ENCODE data around the gene SEMA4G.

DNA sequence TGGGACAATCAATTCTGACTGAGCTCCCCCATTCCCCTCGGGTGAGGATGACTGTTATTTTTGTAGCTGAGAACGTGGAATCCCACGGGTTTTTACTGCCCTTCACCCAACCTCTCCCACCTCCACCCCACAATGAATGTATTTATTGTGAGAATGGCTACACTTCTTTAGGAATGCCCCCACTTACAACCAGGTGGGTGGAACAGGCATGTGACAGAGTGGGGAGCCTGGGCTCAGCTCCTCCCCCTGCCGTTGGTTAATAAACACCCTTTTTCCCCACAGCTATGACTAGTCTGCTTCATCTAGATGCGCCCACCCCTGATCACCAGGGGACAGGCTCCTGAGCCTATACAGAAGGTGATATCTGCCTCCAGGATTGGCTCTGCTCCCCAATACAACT is 16.0 kb downstream of the SEMA4G start:
- TF ChIP-seq TAF1 (IDR thresholded peaks at IDR 0.05; ENCODE audit: low read depth), result no peak
- TF ChIP-seq CREB1 (IDR thresholded peaks at IDR 0.05; ENCODE audit: low read depth), result no peak
- no peak for TF ChIP-seq CEBPB (IDR thresholded peaks at IDR 0.05)
- TF ChIP-seq, protein P1, sequence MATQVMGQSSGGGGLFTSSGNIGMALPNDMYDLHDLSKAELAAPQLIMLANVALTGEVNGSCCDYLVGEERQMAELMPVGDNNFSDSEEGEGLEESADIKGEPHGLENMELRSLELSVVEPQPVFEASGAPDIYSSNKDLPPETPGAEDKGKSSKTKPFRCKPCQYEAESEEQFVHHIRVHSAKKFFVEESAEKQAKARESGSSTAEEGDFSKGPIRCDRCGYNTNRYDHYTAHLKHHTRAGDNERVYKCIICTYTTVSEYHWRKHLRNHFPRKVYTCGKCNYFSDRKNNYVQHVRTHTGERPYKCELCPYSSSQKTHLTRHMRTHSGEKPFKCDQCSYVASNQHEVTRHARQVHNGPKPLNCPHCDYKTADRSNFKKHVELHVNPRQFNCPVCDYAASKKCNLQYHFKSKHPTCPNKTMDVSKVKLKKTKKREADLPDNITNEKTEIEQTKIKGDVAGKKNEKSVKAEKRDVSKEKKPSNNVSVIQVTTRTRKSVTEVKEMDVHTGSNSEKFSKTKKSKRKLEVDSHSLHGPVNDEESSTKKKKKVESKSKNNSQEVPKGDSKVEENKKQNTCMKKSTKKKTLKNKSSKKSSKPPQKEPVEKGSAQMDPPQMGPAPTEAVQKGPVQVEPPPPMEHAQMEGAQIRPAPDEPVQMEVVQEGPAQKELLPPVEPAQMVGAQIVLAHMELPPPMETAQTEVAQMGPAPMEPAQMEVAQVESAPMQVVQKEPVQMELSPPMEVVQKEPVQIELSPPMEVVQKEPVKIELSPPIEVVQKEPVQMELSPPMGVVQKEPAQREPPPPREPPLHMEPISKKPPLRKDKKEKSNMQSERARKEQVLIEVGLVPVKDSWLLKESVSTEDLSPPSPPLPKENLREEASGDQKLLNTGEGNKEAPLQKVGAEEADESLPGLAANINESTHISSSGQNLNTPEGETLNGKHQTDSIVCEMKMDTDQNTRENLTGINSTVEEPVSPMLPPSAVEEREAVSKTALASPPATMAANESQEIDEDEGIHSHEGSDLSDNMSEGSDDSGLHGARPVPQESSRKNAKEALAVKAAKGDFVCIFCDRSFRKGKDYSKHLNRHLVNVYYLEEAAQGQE (IDR thresholded peaks at IDR 0.05; ENCODE audit: low read depth), result no peak
- no peak for TF ChIP-seq EGR1 (IDR thresholded peaks at IDR 0.05)
